Umbilical cord (tissue), 2 donors: ENCODE measurements around the gene ASB13. TPM values are rescaled to one million over a fixed set of nuclear protein-coding genes. Genes with fewer than 3 reads are reported as not detected.

Experiments used
- DNase-seq: peaks from one replicate; pipeline ENCODE4 v3.0.0-alpha.2; 2015; ENCODE audit warnings: low spot score
- total RNA-seq: library from RNA; depleted of rRNA; stranded (reverse); fragments of >200 nt; gene quantifications from one replicate; pipeline ENCODE4 v1.2.3, GENCODE V29; 2014; ENCODE audit warnings: low replicate concordance; ENCODE audit not compliant: insufficient read depth

The ASB13 gene, protein sequence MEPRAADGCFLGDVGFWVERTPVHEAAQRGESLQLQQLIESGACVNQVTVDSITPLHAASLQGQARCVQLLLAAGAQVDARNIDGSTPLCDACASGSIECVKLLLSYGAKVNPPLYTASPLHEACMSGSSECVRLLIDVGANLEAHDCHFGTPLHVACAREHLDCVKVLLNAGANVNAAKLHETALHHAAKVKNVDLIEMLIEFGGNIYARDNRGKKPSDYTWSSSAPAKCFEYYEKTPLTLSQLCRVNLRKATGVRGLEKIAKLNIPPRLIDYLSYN
- 7.0 TPM for total RNA-seq

DNA sequence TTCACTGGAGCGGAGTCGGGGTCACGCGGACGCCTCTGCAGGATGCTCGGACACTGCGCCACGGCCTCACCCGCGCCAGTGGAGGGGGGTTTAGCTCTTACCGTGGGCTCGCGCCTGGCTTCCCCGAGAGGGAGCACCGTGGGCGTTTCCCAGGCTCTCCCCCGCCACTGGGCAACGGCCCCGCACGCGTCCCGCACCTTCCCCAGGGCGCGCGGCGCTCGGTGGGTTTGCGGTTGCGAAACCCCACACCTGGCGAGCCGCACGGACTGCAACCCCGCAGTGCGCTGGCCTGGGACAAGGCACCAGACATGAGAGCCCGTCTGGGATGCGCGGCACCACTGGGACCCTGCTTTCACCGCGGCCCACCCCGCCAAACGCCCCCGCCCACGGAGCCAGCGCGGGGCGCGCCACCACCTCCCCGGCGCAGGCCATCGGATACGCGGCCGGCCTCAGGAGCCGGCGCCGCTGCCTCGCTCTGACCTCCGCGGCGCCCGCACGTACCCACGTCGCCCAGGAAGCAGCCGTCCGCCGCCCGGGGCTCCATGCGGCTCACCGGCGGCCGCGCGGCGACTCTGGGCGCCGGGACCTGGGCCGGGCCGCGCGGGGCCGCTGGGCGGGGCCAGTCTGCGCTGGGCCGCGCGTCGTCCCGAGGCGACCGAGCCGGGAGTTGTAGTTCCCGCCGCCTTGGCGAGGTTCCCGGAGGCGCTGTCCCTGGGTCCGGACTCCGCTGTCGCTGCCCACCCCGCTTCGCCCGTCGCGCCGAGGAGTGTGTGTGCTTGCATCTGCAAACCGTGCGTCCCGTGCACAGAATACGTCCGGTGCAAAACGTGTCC lies at the start of gene ASB13:
Gene ASB13, minus strand, starts transcription at position 588 of the 833 bp plus-strand sequence. Its CDS starts 44 bp downstream, at position 544.
- DNase-seq, result peak; percentile 57

DNA sequence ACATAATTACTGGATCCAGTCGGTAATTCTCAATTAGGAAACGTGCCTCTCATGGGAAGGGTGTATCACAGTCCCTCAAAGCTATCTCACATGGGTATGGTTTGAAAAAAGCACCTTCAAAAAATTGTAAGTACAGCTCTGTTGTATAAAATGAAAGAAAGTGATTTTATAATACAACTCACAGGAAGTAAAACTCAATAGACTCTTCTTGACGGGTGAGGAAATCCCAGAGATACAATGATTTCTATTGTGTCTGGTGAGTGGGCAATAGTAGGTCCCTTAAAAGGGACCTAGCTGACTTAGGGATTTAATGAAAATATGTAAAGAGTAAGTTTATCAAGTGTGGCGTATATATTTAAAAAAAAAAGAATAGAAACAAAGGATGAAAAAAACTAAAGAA lies 45.2 kb upstream of the ASB13 start:
- DNase-seq, result no peak

DNA sequence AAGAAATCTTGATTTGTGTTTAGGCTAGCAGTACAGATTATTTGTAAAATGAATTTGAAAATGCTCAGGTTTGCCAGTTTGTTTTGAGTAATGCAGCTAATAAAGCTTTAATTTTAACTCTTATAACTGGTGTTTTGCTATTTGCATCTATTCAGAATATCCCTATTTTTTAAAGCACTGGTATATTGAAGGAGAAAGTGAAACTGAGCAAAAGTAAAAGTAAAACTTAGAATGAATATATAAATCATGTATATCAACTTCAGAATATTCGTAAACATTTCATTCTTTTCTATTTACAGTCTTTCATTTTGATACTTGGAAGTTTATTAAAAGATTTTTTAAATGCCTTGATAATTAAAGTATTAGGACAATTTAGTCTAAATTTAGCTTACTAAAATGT lies 44.5 kb upstream of the ASB13 start:
- DNase-seq, result no peak

DNA sequence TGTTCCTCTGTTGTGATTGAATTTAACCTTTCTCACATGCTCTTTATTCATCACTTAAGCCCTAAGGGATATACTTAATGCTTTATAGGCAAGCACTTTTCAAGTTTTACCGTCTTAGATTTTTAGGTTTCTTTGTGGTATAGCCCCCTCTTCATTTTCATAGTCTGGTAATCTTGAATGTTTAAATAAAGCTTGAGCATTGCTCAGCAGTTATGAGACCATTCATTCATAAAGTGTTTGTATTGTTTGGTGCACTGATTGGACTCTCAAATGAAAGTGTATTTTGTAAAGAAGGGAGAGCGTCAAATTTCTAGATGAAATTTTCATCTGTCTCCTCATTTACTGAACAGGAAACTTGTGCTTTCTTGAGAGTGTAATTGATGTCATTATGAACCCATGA lies 43.5 kb upstream of the ASB13 start:
- no peak for DNase-seq

DNA sequence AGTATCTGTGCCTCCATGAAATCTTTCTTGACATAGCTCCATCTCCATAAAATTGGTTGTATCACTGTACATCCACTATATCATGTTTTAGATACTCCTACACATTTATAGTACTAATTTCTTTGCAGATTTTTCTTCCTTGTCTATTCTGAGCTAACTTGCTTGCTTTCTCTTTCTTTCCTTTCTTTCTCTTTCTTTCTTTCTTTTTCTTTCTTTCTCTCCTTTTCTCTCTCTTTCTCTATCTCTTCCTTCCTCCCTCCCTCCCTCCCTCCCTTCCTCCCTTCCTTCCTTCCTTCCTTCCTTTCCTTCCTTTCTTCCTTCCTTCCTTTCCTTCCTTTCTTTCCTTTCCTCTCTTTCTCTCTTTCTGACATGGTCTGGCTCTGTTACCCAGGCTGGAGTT lies 42.0 kb upstream of the ASB13 start:
- DNase-seq, result no peak

DNA sequence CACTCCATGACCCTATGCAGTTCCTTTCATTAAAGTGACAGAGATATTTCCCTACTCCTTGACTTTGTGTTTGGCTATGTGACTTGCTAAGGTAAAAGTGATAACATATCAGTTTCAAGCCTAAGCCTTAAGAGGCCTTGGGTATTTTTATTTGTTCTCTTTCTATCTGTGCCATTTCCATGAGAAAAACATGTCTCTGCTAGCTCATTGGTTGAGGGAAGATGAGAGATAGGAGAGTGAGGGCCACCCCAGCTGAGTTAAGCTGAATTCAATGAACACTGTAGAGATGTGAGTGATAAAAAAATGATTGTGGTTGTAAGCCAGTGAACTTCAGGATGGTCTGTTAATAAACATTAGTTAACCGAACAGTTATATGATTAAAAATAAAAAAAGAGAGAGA lies 31.7 kb upstream of the ASB13 start:
- no peak for DNase-seq

DNA sequence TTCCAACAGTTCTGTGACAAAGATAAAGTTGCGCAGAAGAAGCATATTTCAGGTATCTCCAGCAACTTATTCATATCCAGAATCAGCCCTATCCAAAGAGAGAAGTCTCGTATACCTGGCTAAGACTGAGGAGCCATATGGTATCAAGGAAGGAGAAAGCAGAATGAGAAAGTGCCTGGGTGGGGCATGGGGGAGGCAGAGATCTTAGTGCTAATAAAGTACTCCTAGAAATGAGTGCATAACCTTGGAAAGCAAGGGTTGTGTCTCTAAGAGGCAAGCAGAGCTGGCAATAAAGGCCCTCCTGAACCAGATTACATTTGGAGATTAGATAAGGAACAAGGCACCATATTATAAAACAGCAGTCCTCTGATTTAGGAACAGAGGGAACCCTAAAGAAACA lies 30.9 kb upstream of the ASB13 start:
- no peak for DNase-seq

DNA sequence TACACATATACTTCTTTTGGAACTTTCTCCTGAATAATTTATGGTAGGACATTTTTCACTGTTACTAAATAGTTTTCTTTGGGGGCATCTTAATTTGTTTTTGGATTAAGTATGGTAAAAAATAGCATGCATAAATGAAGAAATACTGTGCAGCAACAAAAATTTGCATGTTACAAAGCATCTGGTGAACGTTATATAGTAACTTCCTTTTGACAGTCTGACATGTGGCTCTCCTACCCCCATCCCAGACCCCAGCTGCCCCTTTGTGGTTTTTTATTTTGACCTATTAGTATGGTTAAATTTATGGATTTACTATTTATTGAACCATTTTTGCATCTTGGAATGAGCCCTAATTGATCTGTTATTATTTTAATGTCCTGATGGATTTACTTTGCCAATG lies 28.2 kb upstream of the ASB13 start:
- no peak for DNase-seq

DNA sequence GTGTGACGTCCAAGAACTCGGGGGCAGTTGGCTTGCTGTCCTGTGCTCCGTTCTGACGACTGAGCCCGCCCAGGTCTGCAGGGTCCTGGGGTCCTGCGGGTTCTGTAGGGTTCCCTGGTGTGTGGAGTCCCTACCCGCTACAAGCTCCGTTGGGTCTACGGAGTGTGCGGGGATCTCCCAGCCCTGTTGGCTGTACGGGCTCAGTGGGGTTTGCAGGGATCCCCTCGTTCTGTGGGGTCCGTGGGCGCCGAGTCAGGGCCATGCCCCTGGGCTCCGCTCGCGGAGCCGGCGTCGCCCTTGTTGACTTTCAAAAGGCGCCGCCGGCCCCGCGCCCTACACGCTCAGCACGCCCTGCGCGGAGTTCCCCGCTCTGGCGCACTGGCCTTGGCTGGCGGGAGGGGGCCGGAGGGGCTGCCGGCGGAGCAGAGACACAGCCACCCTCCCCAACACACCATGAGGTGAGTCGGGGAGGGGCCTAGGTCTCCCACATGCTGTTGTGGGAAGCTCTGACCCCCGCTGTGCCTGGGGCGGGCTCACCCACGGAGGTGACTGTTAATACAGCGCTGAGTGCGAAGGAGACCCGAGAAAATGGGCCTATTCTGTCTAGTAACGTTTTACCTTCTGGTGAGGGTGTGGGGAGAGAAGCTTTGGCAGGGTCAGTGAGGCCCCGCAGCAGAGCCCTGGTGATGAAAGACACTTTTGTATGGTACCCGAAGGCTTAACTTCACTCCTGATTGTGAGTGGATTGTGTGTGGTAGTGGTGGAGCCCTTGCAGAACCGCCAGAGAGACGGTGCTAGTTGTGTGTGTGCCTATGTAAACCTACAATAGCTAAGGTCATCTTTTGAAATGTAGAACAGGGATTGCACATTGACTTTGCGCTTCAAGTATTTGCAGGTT lies 26.3 kb upstream of the ASB13 start:
- peak; percentile 57 for DNase-seq

DNA sequence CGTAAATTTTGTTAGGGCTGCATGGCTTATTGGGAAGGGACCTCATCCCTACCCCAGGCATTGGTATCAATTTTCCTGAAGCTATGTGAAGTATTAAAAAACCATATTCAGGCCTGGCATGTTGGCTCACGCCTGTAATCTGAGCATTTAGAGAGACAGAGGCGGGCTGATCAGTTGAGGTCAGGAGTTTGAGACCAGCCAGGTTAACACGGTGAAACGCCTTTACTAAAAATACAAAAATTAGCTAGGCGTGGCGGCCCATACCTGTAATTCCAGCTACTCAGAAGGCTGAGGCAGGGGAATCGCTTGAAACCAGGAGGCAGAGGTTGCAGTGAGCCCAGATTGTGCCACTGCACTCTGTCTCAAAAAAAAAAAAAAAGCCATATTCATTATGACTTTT lies 25.4 kb upstream of the ASB13 start:
- DNase-seq, result peak; percentile 6

DNA sequence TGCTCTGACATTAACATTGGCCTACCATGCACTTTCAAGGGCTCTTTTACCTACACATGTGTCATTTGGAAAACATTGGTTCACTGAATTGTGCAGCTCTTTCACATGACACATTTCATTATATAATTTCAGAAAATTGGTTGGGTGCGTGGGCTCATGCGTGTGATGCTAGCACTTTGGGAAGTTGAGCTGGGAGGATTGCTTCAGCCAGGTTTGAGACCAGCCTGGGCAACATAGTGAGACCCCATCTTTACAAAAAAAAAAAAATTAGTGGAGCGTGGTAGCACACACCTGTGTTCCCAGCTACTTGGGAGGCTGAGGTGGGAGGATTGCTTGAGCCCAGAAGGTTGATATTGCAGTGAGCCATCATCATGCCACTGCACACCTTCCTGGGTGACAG lies 22.2 kb upstream of the ASB13 start:
- no peak for DNase-seq

DNA sequence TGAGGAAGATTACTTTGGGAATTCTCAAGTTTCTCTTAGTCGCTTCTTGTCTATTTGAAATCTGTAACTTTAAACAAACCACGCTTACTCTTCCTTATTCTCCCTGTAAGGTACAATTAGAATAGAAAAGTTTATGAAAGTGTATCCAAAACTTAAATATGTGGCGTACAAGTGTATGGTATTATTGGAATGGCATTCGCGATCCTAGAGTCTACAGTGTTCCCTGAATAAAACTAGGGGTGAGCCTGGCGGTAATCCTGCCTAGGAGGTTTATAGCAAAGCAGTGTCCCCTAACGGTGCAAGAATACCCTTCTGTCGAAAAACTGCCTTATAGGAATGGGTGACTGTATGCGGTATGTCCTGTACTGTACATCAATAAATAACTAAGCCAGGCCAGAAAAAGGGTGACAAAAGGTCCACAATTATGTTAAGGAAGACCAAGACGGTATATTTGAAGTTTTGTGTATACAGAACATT lies 19.4 kb upstream of the ASB13 start:
- DNase-seq, result no peak

DNA sequence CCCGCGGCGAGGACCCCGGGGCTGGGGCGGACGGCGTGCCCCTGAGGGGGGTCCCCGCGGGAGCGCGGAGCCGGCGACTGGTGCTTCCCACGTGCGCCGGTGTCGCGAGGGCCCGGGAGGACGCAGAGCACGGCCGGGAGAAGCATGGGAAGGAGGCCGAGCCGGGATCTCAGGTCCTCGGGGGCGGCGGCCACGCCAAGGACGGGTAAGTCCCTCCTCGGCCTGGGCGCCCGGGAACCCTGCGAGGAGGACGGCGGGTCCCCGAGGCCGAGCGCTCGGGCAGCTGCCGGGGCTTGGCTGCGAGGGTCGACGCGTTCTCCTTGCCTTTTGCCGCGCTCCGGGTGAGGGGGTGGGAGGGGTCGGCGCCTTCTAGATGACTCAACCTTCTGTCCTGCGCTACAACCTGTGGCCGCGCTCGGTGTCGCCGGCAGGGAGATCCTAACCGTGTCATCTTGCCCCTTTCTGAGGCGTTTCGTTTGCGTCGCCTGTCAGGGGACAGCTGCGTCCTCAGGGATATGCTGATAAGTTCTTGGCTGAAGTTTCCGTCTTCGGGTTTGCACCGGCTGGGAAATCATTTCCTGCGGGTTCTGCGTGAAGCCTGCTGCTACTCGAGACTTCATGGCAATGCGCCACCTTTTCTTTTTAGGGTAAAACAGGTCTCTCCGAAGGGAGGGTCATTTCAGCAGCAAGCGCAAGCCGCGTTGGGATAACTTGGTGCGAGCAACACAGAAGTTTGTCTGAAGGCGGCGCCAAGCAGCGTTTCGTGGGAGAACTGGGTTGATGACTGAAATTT lies 18.8 kb upstream of the ASB13 start:
- peak; percentile 82 for DNase-seq

DNA sequence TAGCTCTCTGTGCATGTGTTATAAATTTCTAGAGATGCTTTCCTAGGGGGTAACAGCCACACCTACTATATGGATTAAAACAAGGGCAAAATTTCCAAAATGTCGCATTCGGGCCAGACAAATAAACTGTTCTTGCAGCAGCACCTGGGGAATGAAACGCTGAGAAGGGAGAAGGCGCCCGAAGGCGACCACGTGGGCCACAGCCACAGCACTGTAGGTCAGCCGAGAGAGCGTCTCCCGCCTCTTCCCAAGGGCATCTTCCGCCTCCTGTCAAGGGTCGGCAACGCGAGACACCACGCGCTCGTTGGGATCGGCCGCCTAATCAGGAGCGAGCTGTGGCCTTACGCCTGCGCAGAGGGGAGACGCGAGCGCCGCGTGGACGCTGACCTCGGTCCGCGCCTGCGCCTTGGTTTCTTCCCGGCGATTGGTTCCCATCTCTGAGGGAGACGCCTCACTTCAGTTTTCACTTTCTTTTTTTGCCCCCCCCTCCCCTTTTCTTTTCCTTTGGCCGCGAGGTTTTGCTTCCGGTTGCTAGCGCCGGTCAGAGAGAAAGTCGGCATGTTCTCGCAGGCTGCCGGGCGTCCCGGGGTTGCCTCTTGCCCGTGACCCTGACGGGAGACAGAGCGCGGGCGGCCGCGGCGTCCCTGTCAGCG lies 18.0 kb upstream of the ASB13 start, which contains the start of gene TASOR2:
Gene TASOR2, plus strand, starts transcription at position 521 of the 653 bp plus-strand sequence. CDS start 35,805 bp downstream, outside the sequence.
- peak; percentile 99 for DNase-seq

DNA sequence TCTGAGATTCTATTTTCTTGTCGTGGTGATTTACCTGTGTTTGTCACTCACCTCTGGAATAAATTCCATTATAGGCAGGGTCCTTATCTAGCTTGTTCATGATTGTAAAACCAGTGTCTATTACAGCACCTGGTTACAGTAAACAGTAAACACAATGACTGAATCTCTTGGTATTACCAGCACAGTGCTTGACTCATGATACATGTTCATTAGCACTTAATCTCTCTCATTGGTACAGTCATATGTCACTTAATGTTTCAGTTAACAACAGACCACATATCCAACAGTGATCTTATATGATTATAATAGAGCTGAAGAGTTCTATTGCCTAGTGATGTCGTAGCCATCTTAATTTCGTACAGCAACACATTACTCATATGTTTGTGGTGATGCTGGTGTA lies 16.7 kb upstream of the ASB13 start:
- no peak for DNase-seq

DNA sequence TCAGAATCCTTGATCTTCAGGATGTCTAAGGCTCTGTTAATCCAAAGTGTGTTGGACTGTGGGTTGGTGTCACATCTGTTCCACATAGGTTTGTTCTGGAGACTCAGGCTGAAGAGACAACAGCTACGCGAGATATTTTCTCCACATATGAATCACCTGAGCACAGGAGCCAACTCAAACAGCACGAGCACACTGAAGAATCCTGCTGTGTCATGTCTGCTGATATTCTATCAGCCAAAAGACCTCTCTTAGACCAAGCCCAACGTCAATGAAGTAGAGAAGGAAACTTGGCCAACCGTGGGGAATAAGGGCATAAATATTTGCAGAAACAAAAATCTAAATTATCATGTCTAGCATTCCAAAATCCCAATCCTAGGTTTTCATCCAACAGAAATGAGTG lies 15.5 kb upstream of the ASB13 start:
- DNase-seq, result no peak

DNA sequence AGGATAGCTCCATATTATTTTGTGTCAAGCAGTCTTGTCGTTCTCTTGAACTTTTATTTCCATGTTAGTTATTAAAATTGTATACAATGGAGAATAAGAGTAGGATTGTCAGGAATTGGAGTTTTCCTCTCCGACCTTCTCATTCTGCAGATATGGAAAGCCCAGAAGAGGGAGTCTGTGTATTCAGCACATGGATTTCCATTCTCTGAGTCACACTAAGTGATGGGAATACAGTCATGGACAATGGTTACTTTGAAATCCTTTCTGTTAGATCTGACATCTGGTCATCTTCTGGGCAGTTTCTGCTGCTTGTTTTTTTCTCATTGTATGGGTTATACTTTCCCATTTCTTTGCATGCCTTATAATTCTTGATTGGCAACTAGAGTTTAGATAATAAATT lies 13.2 kb upstream of the ASB13 start:
- DNase-seq, result no peak

DNA sequence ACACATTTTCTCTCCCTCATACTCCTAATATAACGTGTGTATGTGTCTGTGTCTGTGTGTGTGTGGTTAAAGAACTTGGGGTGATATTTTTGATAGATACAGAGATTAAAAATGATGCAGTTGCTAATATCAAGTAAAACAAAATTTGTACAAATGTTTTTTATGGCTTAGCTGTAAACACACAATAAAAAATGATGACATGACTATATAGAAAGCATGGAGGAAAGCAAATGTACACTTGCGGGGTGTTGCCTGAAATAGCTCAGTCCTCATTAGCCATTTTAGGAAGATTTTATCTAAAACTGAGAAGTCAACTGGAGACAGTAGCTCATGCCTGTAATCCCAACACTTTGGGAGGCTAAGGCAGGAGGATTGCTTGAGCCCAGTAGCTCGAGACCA lies 12.6 kb upstream of the ASB13 start:
- DNase-seq, result no peak

DNA sequence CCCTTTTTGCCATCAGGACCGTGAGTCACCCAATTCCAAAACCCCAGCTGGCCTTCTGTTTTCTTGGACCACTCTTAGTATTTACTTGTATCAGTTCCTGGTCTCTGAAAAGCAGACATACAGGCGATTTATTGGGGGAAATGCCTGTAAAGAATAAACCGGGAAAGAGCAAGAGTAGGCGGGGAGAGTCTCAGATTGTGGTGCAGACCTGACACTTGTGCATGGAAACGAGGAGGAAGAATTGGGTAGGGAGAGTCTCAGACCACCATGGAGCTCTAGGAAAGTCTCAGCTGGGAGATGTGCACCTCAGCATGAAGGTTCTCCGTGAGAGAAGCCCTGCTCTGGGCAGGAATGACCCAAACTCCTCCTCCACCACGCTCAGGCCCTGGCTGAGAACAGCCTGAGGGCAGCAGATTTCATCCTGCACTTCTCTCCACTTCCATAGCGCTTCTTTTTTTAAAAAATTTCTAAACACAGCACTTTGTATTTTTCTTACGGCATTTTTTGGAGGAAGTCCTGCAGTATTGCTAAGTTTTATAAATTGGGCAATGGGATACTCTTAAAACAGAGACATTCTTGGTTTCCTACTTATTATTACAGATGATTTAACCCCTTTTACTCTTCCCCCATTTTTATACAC lies 12.1 kb upstream of the ASB13 start:
- no peak for DNase-seq
